Left forelimb (tissue), 1 donor: ENCODE results near the gene CDC42.
"Not testable (repeated sequence)": the region's sequence is repeated elsewhere in the genome, so short reads cannot be mapped to it uniquely, and the experiment has no call there.

Source experiments
- DNase-seq: peaks from one replicate; pipeline ENCODE4 v3.0.0-alpha.2; 2018; ENCODE audit warnings: low spot score

CDC42 gene

DNA sequence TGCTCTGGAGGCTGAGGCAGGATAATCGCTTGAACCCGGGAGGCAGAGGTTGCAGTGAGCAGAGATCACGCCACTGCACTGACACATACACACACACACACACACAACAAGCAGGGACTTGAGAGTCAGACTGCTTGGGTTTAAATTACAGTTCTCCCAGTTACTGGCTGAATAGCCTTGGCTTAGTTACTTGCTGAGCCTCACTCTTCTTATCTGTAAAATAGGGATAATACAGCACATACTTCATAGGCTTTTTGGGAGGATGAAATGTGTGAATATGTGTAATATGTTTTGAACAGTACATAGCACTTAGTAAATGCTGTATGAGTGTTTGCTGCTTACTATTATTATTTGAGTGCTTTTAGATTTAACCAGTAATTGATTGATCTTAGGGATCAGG, 23.8 kb downstream of the CDC42 start:
- no peak for DNase-seq

DNA sequence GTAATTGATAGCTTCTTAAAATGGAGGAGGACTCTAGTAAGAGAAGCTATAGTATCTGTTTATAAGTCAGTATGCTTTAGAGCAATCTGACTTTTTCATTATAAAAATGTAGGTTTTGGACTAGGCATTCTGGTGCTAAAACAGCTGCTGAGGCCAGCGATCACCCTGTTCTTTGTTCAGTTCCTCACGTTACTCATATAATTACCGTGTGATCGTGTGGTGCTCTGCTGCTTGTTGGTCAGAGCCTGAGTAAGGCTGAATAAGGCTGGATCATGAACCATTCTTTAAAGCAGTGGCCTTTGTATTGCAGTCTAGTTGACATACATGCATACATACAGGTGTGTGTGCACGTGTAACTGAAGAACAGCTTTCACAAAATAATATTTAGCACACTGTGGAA, 25.2 kb downstream of the CDC42 start:
- DNase-seq, result no peak

DNA sequence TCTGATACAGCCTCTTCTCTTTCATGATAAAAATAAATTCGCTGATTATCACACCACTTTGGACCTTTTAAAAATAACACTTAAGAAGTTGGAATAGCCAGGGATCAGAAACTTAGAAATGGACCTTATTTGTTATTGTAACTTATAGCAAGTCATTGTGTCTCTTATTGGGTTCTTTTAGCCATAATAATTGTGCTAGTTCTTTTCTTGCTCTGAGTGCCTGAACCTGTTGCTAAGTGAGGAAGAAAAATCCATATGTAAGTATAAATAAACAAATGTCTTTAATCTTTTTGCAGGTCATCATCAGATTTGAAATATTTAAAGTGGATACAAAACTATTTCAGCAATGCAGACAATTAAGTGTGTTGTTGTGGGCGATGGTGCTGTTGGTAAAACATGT, 25.6 kb downstream of the CDC42 start:
- no peak for DNase-seq

DNA sequence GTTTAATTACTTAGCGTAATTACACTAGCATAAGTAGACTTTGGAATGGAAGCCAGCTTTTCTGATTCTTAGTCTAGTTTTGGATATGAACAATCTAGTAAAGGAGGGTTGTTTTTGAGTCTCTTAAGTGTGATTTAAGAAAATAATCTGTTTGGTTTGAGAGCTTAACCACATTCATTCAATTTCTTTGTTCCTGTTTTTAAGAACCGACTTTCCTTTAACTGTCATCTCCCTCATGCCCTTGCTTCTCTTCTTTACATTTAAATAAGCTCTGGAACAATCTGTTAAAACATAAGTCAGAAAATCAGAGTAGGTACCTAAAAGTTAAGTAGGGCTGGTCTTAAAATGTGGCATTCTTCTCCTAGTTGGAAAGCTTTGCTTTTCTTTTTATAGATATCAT, 27.7 kb downstream of the CDC42 start:
- no peak for DNase-seq

GRCh38 chr1:22088331-22088730, 35.8 kb downstream of the CDC42 start:
- no peak for DNase-seq

DNA sequence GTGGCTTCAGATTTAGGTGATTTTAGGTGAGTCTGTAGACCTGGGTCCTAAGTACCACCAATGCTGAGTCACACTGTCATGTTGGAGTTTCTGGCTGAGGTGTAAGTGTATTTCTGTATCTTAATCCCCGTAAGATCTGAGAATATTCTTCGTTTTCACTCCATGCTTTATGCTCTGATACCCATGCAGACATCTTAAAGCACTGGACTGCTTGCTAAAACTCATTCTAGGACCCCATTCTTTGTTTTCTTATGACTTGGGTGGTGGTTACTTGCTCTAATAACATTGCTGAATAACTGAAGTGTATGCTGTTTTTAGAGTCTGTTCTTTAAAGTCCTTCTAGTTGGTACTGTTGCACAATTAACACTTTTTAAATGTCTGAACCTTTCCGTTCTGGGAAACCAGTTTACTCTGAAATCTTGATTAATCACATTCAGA, 36.6 kb downstream of the CDC42 start:
- DNase-seq, result no peak

DNA sequence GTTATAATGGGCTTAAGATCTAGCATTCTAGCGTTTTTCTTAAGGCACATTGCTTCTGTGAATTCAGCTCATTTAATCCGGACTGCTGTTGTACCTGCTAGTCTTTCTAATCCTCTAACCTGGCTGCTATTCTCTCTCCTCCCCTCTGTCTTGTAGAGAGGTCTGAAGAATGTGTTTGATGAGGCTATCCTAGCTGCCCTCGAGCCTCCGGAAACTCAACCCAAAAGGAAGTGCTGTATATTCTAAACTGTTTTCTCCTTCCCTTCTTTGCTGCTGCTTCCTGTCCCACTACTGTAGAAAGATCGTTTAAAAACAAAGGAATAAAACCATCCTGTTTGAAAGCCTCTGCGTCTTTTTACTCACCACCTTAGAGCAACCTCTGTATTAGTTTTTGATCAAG, 37.3 kb downstream of the CDC42 start:
- DNase-seq, result no peak

DNA sequence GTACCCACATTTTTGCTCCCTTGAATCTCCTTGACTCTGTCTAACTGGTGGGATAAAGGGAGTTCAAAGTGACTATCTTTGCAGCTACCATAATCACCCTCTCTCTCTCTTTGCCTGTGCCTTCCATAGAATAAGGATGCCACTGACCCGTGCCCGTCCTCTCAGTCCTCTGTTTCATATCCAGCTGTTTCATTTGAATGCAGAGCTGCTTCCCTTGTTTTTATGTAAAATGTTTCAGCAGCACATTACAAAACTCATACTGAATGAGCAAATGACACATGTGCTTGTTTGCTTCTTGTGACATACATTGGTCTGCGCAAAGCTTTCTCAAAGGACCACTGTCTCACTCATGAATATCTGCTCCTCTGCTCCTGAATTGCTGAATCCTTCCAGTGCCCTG, 38.4 kb downstream of the CDC42 start:
- no peak for DNase-seq

DNA sequence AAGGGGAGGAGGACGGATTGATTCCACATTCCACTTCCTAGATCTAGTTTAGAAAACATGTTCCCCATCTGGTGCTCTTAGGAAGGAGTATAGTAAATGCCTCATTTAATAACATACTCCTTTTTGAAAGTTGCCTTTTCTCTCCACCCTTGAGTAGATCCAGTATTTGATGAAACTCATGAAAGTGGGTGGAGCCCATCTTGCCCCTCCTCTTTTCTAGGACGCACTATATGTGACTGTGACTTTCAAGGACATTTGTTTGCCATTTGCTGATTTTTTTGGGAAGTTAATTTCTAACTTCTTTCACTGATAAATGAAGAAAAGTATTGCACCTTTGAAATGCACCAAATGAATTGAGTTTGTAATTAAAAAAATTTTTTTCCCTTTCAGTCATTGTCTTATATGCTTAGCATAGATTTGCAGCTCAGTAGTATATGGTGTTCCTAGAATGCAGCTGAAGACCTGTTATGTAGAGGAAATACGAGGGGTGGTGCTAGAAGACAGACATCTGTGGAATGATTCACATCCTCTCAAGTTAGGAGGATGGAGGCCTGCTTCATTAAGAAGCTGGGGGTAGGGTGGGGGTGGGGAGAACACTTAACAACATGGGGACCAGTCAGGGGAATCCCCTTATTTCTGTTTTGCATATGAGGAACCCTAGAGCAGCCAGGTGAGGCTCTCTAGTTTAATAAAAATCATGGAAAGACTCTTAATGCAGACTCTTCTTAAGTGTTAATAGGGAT, 39.7 kb downstream of the CDC42 start:
- DNase-seq, result not testable (repeated sequence)

GRCh38 chr1:22093513-22093912, 41.0 kb downstream of the CDC42 start:
- DNase-seq, result no peak

- no peak for DNase-seq
Measured at GRCh38 chr1:22096036-22096435, 43.5 kb downstream of the CDC42 start.

GRCh38 chr1:22096463-22096862, 44.0 kb downstream of the CDC42 start:
- DNase-seq, result no peak

DNA sequence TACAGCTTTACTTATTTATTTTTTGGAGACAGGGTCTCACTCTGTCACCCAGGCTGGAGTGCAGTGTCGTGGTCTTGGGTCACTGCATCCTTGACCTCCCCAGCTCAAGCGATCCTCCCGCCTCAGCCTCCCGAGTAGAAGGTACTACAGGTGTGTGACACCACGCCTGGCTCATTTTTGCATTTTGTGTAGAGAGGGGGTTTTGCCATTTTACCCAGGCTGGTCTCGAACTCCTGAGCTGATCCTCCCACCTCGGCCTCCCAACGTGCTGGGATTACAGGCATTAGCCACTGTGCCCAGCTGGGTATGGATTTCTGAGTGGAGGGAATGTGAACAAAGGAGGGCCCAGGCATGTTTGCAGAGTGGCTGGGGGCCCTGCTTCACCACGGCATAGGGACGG, 46.2 kb downstream of the CDC42 start:
- no peak for DNase-seq

DNA sequence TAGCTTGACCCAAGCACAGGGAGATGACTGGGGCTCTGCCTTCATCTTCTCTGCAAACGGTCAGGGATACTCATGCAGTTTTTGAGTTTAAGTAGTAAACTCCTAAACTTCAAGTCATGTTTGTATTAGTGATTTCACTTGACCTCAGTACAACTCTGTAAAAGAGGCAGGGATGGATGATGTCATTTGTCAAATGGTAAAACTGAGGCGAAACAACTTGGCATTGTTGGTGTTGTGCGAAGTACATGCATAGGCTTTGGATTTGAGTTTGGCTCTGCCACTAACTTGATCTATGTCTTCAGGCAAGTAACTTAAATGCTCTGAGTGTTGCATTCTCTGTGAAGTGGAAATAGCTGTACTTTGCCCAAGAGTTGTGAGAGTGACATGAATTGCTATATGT, 47.7 kb downstream of the CDC42 start:
- DNase-seq, result no peak

DNA sequence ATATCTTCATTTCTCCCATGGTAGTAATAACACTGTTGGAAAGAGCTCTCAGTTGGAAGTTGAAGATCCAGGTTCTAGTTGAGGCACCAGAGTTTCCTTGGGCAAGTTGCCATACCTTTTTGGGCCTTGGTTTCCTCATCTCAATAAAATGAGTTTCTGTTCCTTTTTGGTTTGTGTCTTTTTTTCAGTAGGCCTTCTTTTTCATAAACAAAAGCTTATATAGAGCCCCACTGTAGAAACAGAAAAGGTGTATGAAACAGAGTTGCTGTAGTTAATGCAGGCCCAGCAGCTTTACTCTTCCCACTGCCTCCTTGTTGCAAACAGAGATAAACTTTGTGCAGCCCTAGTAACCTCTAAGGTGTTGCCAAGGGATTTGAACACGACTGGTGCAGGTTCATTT, 48.7 kb downstream of the CDC42 start:
- no peak for DNase-seq

GRCh38 chr1:22101995-22102394, 49.5 kb downstream of the CDC42 start:
- no peak for DNase-seq

DNA sequence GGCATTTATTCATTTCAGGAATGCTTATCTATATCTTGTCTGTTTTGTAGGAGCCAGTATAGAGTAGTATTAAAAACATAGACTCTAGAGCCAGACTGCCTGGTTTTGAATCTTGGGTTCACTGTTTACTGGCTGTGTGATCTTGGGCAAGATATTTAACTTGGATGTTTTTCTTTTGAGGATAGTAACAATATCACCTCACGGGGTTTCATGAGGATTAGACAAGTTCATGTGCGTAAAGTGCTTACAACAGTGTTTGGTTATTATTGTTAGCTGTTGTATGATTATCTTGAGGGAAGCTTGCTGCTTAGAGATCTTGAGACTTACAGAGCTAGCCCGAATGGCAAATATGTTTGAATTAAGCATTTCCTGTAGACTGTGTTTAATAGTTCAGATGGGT, 50.2 kb downstream of the CDC42 start:
- no peak for DNase-seq

DNA sequence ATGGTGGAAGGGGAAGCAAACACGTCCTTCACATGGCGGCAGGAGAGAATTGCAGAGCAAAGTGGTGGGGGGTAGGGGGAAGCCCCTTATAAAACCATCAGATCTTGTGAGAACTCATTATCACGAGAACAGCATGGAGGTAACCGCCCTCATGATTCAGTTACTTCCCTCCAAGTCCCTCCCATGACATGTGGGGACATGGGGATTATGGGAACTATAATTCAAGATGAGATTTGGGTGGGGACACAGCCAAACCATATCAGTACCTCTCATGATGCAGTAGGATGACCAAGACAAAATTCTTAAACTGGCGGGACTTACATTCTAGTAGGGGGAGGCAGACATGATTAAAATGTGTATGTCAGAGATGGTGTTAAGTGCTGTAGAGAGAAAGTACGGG, 51.6 kb downstream of the CDC42 start:
- DNase-seq, result no peak

GRCh38 chr1:22104865-22105437, 52.4 kb downstream of the CDC42 start:
- DNase-seq, result no peak

- DNase-seq, result no peak
Measured at GRCh38 chr1:22105611-22106207, 53.2 kb downstream of the CDC42 start.

DNA sequence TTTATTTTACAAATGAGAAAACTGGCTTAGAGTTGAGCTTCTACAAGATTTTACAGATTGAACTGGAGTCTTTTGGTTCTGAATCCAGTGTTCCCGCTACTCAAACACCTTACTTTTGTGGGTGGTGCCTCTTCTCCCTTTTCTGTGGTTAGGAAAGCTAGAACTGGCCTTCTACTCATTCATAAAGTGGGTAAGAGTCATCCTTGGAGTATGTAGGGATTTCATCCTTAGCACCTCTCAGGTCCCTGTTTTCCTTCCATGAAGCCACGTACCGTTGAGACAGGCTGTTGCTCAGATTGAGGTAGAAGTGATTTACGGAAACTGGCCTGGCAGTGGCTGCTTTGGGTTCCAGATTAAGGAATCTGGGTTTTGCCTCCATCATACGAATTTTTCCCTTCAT, 54.6 kb downstream of the CDC42 start:
- no peak for DNase-seq

DNA sequence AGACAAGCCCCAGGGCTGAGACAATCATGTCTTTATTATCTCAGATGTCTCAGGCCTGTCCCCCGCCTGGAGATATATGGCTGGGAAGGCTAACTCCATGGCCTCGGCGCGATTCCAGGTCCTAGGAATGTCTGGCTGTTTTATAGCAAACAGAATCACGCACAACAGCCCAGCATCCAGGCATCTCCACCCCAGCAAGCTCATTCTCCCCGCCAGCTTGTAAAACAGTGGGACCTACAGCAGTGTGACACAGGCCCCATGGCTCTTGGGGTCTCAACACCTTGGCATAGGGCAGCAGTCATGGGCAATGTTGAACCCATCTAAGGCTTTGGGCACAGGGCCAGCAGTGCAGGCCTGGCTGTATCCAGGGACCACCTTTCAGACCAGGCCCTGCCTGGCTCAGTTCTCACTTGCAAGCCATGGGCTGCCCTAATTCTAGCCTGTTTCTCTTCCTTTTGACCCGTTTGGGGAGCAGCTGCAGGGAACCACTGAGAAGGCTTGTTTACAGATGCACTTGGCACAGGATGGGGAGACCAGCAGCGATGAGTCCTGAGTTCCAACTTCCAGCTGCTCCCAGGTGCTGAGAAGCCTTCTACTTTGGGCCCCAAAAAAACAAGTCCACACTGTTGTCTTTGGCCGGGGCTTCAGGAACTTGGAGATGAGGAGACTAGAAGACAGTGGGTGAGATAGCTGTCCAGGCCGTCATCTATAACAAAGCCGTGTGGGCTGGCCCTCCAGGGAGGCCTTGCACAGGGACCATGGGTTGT, 56.0 kb downstream of the CDC42 start:
- no peak for DNase-seq

DNA sequence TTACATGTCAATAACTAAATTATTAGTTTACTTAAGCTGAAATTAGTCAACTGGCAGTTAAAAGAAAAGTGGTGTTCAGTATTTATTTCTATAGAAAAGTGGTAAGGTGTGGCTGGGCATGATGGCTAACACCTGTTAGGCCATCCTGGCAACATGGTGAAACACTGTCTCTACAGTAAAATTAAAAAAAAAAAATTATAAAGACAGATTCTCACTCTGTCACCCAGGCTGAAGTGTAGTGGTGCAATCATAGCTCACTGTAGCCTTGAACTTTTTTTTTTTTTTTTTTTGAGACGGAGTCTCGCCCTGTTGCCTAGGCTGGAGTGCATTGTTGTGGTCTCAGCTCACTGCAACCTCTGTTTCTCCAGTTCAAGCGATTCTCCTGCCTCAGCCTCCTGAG, 57.5 kb downstream of the CDC42 start:
- no peak for DNase-seq
